Esophagus mucosa (tissue), 1 donor: ENCODE results near the gene HSPA1B. TPM values are rescaled to one million over a fixed set of nuclear protein-coding genes. Genes with fewer than 3 reads are reported as not detected.
"Not testable (repeated sequence)": the region's sequence is repeated elsewhere in the genome, so short reads cannot be mapped to it uniquely, and the experiment has no call there.

ENCODE experiments used
- ATAC-seq: fragments of 200-7000 bp; cut with Tn5 transposase; one replicate; pipeline ENCODE4 v1.9.1; 2020
- total RNA-seq: library from RNA; stranded (reverse); gene quantifications from one replicate; pipeline ENCODE4 v1.2.4, GENCODE V29; 2023
- donor health status: DM: yes; HTN: yes; CAD: no.

Gene HSPA1B
- total RNA-seq, 1 donor from 2014 or later = 92.9 TPM

- ATAC-seq = no peak
Observed at GRCh38 chr6:31829633-31830283, 2.2 kb downstream of the HSPA1B start.

DNA sequence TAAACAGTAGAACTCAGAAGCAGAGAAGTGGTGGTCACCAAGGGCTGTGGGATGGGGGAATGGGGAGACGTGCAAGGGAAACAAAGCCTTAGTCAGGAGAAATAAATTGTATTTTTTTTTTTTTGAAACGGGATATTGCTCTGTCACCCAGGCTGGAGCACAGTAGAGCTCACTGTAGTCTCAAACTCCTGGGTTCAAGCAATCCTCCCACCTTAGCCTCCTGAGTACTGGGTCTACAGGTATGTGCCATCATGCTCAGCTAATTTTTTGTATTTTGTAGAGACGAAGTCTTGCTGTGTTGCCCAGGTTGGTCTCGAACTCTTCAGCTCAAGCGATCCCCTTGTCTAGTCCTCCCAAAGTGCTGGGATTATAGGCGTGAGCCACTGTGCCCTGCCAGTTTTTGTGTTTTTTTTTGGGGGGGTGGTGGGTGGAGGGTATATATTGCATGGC, 3.4 kb downstream of the HSPA1B start:
- ATAC-seq = no peak

DNA sequence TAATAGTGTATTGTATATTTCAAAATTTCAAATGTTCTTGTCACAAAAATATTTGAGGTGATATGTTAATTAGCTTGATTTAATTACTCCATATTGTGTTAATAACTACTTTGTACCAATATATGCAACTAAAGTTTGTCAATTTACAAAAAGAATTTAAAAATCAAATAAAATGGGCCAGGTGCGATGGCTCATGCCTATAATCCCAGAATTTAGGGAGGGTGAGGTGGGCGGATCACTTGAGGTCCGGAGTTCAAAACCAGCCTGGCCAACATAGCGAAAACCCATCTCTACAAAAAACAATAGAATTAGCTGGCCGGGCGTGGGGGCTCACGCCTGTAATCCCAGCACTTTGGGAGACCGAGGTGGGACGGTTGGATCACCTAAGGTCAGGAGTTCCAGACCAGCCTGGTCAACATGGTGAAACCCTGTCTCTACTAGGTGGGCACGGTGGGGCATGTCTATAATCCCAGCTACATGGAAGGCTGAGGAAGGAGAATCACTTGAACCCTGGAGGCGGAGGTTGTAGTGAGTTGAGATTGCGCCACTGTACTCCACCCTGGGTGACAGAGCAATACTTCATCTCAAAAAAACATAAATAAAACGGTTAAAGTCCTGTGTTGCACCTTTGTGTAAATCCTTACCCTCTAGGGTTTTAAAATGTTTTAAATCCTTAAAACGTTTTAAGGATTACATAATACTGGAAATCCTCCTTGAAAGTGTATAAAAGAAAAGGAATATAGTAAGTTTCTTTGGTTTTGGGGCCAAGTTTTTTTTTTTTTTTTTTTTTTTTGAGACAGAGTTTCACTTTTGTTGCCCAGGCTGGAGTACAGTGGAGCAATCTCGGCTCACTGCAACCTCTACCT, 4.0 kb downstream of the HSPA1B start:
- no peak for ATAC-seq

DNA sequence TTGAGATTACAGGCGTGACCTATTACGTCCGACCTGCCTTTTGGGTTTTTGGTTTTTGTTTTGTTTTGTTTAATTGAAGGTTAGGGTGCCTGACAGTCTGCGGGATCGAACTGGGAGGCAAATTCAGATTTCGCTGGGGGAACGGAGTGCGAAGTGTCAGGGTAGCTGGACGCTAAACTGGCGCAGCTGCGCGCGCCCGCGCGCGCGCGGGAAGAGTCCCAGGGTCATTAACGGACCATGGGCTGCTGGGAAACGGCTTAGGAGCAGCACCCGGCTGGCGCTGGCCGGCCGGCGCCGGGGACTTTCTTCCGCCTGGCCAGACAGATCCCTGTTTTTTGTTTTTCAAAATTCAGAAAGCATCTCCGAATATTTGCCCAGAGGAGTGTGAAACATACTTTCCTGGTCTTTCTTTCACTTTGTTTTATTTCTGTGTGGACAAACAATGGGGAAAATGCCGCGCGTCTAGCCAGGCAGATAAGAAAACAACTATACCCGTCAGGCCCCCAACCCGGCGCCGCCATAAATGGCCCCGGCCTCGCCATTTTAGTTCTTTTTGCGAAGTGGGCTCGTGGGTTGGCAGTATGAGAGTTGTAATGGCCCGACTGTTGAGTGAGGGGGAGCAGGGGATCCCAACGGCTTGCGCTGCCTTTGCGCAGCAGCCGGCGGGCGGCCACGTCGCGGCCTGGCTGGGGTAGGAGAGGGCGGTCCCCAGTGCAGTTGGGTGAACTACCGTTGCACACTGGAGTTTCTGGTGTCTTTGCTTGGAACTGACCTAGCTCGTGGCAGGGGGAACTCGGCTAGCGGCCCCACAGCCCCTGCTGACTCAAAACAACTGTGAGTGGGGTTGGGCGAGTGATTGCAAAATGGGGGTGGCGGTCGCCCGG, 7.1 kb downstream of the HSPA1B start:
- peak; percentile 66 for ATAC-seq

GRCh38 chr6:31836047-31836473, 8.5 kb downstream of the HSPA1B start:
- ATAC-seq = no peak

DNA sequence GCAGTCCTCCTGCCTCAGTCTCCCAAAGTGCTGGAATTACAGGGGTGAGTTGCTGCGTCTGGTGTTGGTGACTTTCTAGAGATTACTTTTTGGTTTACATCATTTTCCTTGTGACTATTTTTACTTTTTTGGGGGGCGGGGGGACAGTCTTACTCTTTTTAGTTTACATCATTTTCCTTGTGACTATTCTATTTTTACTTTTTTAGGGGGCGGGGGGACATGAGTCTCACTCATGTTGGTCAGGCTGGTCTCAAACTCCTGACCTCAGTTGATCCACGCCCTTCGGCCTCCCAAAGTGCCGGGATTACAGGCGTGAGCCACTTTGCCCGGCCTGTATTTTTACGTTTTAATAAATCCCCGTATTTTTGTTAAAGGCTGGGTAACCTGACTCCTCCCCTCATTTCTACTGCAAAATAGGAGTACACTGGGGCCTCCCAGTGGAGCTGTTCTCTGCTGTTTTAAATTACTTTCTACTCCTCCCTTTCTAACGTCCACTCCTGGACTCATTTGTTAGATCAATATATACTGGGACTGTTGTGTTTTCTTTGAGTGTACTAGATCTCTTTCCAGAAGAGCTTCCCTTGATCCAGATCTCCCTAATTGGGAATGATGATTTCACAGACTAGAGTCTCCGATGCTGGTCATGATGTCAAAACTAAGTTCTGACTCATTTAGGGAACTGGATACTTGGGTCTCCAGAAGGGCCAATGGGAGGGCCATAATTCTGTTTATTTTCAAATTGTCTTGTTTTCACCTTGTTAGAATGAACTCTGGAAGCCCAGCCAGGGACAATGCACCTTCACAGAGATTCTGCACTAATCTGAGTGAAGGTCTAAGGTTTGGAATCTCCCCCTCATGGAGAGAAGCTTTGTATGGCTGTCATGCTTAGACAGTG, 9.2 kb downstream of the HSPA1B start:
- ATAC-seq = no peak

DNA sequence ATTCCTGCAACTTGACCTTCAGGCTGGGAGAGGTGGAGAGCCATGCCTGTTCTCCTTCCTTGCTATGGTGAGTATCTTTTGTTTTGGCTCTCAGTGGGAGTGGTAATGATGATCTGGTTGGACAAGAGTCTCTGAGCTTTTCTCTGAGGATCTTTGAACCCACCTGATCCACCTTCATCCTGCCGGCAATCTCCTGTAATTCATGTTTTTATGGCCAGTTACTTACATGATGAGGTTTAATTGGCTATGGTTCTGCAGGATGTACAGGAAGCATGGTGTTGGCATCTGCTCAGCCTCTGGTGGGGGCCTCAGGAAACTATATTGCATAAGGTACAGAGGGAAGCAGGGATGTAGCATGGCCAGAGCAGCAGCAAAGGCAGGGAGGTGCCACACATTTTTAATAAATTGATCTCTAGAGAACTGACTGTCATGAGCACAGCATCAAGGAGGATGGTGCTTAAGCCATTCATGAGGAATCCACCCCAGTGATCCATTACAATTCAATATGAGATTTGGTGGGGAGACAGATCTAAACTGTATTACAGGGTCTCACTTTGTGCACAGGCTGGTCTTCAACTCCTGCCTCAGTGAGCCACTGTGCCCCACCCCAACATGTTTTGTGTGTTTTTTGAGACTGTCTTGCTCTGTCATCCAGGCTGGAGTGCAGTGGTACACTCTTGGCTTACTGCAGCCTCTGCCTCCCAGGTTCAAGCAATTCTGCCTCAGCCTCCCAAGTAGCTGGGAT, 10.0 kb downstream of the HSPA1B start:
- no peak for ATAC-seq

DNA sequence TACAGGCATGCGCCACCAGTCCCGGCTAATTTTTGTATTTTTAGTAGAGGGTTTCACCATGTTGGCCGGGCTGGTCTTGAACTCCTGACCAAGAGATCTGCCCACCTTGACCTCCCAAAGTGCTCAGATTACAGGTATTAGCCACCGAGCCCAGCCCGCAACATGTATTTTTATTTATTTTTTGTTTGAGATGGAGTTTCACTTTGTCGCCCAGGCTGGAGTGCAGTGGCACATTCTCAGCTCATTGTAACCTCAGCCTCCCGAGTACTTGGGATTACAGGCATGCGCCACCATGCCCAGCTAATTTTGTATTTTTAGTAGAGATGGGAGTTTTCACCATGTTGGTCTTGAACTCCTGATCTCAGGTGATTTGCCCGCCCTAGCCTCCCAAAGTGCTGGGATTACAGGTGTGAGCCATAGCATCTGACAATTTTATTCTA, 10.6 kb downstream of the HSPA1B start:
- not testable (repeated sequence) for ATAC-seq

- ATAC-seq = no peak
Observed at GRCh38 chr6:31838968-31839367, 11.4 kb downstream of the HSPA1B start.

GRCh38 chr6:31839779-31840126, 12.2 kb downstream of the HSPA1B start:
- not testable (repeated sequence) for ATAC-seq

DNA sequence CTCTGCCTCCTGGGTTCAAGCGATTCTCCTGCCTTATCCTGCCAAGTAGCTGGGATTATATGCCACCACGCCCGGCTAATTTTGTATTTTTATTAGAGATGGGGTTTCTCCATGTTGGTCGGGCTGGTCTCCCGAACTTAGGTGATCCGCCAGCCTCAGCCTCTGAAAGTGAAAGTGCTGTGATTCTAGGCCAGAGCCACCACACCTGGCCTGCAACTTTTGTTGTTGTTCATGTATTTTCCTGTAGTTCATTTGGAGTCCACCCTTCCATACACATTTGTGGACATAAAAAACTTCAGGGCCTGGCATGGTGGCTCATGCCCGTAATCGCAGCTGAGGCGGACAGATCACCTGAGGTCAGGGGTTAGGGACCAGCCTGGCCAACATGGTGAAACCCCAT, 14.5 kb downstream of the HSPA1B start:
- no peak for ATAC-seq

DNA sequence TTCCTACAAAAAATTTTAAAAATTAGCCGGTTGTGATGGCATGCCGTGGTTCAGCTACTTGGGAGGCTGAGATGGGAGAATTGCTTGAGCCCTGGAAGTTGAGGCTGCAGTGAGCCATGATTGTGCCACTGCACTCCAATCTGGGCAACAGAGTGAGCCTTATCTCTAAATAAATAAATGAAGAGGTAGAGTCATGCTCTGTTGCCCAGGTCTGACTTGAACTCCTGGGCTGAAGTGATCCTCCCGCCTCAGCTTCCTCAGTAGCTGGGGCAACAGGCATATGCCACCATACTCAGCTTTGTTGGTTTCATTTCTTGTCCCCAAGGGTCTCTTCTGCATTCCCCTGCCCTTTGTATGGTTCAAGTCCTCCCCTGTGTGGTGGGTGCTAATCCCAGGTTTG, 17.0 kb downstream of the HSPA1B start:
- no peak for ATAC-seq

- ATAC-seq = no peak
Observed at GRCh38 chr6:31847276-31847978, 19.9 kb downstream of the HSPA1B start.

DNA sequence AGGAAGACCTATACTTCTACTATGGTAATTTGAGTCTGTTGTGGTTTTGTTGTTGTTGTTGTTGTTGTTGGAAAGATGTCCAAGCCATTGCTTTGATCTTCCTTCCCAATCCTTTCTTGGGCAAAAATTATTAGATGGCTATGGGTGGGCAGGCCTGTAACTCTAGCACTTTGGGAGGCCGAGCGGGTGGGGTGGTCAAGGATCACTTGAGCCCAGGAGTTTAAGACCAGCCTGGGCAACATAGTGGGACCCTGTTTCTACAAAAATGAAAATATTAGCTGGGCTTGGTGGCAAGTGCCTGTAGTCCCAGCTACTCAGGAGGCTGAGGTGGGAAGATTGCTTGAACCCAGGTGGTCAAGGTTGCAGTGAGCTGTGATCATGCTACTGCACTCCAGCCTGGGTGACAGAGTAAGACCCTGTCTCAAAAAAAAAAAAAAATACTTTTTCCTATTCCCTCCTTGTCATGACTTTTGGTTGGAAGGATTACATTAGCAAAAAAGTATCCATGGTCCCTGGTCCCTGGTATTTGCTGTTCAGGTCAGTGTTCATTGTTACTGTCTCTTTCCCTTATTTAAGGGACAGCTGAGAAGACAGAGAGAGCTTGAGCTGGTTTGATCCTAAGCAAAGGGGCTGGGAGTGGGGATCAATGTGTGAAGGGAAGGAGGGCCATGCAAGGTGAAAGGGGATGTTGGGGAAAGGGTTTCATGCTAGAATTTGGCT, 23.4 kb downstream of the HSPA1B start:
- ATAC-seq = no peak

- ATAC-seq = no peak
Observed at GRCh38 chr6:31851485-31851832, 23.9 kb downstream of the HSPA1B start.

DNA sequence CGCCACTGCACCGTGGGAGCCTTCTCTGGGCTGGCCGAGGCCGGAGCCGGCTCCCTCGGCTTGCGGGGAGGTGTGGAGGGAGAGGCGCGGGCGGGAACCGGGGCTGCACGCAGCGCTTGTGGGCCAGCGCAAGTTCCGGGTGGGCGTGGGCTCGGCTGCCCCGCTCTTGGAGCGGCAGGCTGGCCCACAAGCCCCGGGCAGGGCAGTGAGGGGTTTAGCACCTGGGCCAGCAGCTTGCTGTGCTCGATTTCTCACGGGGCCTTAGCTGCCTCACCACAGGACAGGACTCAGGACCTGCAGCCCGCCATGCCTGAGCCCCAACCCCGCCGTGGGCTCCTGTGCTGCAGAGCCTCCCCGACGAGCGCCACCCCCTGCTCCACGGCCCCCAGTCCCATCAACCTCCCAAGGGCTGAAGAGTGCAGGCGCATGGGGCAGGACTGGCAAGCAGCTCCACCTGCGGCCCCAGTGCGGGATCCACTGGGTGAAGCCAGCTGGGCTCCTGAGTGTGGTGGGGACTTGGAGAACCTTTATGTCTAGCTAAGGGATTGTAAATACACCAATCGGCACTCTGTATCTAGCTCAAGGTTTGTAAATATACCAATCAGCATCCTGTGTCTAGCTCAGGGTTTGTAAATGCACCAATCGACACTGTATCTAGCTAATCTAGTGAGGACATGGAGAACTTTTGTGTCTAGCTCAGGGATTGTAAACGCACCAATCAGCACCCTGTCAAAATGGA, 24.6 kb downstream of the HSPA1B start:
- ATAC-seq = peak; percentile 24

DNA sequence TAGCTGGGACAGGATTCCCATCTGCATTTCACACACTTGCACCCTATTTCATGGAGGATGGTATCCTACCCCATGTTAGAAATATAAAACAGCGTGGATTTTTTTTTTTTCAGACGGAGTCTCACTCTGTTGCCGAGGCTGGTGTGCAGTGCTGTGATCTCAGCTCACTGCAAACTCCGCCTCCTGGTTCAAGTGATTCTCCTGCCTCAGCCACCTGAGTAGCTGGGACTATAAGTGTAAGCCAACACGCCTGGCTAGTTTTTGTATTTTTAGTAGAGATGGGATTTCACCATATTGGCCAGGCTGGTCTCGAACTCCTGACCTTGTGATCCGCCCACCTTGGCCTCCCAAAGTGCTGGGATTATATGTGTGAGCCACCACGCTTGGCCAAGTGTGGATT, 30.2 kb downstream of the HSPA1B start:
- ATAC-seq = not testable (repeated sequence)

GRCh38 chr6:31858707-31859106, 31.2 kb downstream of the HSPA1B start:
- no peak for ATAC-seq

- ATAC-seq = no peak
Observed at GRCh38 chr6:31859923-31860322, 32.4 kb downstream of the HSPA1B start.
